ENCODE results near the gene KRT10.

DNA sequence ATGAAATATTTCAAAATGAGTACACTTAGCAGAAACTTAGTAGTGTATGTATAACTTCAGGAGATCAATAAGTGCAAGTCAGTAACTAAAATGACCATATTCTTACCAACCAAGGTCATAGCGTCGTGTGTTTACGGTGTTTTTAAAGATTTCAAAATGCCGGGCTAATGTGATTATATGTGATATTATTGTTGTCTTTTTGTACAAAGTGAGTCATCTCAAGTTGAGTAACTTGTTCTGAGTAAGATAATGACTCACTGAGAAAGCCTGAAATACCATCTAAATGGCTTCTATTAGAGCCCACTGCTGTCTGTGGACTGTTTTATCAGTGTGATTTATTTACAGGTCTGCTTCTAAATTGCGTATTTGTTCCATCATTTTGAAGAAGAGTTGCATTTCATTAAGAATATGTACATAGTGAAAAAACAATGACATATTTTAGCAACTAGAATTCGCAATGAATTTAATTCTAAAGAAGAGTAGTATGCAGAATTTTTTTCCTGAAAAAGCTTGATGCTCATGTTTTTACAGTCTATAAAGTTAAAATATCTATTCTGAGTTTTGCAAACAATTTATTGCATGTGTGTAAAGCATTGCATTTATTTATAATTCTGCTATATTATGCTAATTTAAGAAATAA lies 31.9 kb upstream of the KRT10 start:
- TF ChIP-seq, protein P1, sequence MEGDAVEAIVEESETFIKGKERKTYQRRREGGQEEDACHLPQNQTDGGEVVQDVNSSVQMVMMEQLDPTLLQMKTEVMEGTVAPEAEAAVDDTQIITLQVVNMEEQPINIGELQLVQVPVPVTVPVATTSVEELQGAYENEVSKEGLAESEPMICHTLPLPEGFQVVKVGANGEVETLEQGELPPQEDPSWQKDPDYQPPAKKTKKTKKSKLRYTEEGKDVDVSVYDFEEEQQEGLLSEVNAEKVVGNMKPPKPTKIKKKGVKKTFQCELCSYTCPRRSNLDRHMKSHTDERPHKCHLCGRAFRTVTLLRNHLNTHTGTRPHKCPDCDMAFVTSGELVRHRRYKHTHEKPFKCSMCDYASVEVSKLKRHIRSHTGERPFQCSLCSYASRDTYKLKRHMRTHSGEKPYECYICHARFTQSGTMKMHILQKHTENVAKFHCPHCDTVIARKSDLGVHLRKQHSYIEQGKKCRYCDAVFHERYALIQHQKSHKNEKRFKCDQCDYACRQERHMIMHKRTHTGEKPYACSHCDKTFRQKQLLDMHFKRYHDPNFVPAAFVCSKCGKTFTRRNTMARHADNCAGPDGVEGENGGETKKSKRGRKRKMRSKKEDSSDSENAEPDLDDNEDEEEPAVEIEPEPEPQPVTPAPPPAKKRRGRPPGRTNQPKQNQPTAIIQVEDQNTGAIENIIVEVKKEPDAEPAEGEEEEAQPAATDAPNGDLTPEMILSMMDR (IDR thresholded peaks at IDR 0.05), result no peak
- TF ChIP-seq ZFX (IDR thresholded peaks at IDR 0.05; ENCODE audit: borderline replicate concordance), result no peak

Measured in 22Rv1 (cell line).